Right hindlimb (tissue), 1 donor: ENCODE measurements around the gene LAMA5.

Source experiments
- DNase-seq: peaks from one replicate; pipeline ENCODE4 v3.0.0-alpha.2; 2018

Gene LAMA5, protein sequence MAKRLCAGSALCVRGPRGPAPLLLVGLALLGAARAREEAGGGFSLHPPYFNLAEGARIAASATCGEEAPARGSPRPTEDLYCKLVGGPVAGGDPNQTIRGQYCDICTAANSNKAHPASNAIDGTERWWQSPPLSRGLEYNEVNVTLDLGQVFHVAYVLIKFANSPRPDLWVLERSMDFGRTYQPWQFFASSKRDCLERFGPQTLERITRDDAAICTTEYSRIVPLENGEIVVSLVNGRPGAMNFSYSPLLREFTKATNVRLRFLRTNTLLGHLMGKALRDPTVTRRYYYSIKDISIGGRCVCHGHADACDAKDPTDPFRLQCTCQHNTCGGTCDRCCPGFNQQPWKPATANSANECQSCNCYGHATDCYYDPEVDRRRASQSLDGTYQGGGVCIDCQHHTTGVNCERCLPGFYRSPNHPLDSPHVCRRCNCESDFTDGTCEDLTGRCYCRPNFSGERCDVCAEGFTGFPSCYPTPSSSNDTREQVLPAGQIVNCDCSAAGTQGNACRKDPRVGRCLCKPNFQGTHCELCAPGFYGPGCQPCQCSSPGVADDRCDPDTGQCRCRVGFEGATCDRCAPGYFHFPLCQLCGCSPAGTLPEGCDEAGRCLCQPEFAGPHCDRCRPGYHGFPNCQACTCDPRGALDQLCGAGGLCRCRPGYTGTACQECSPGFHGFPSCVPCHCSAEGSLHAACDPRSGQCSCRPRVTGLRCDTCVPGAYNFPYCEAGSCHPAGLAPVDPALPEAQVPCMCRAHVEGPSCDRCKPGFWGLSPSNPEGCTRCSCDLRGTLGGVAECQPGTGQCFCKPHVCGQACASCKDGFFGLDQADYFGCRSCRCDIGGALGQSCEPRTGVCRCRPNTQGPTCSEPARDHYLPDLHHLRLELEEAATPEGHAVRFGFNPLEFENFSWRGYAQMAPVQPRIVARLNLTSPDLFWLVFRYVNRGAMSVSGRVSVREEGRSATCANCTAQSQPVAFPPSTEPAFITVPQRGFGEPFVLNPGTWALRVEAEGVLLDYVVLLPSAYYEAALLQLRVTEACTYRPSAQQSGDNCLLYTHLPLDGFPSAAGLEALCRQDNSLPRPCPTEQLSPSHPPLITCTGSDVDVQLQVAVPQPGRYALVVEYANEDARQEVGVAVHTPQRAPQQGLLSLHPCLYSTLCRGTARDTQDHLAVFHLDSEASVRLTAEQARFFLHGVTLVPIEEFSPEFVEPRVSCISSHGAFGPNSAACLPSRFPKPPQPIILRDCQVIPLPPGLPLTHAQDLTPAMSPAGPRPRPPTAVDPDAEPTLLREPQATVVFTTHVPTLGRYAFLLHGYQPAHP (N-terminal part only)

DNA sequence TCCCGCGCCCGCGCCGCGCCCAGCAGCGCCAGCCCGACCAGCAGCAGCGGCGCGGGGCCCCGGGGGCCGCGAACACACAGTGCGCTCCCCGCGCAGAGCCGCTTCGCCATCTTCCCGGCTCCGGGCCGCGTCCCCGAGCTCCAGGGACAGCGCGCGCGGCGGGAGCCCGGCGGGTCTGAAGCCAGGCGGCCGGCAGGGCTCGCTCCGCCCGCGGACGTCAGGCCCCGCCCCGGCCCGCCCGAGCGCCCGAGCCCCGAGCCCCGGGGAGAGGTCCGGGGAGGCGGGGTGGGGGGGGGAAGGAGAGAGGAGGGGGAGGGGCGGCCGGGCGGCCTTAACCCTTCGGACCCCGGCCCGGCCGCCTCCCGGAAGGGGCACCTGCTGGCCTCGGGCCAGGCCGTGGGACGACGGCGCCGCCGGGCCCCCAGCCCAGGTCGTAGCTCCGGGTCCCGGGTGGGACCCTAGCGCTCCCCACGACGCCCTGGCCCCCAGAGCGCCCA, at the start of gene LAMA5:
LAMA5 (minus strand) TSS at position 177 of the 497 bp plus-strand sequence; CDS start at position 110, 67 bp downstream.
- peak; percentile 47 for DNase-seq

DNA sequence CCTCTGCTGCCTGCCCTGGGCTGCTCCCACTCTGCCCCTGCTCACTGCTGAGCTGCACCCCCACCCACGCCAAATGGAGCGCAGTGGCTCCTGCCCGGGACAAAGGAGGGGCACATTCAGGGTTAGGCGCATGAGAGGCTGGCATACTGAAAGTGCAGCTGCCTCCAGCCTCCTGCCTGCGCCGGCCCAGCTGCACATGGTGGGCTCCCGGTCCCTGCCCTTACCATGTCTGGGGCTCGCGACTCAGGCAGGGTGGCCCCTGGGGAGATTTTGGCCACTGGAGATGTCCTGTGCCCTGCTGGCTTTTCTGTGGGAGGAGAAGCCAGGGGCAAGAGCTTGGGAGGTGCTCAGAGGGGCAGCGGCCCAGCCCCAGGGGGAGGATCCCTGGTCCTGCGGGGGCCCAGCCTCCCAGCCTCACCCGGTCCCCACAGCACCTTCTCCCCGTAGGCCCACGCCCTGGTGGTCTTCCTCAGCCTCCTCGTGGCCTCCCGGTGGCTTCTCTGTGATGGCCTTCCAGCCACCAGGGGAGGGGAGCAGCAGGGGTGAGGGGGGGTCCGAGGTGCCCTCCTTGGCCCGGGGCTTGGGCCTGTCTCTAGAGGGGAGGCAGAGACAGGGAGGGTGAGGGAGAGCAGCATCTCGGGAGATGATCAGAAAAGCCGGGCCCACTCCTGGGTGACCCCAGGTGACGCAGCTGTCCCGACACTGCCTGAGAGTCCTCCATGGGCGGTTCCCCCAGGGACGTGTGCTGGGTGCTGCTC, 48.4 kb upstream of the LAMA5 start:
- no peak for DNase-seq

DNA sequence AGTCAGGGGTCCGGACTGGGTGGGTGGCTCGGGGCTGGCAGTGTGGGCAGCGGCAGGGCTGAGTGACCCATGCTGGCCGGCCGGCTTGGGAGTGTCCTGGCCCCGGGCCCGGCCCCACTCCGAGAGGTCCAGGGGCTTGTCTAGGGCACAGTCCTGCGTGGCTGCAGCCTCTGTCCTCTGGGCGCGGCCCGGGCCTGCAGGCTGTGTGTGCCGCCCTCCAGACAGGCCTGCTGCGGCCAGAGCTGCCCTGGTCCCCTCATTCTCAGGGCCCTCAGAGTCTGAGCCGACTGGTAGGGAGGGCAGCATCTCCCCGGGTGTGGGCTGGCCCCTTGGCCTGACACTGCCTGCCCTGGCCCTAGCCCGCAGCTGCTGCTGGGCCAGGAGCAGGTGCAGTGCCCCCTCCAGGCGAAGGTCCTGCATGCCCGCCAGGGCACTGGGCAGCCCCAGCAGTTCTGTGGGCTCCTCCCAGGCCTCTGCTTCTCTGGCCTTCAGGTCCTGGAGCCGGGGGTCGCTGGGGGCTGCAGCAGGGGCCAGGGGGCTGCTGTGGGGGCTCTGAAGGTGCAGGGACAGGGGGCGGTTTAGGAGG, 46.9 kb upstream of the LAMA5 start:
- no peak for DNase-seq

DNA sequence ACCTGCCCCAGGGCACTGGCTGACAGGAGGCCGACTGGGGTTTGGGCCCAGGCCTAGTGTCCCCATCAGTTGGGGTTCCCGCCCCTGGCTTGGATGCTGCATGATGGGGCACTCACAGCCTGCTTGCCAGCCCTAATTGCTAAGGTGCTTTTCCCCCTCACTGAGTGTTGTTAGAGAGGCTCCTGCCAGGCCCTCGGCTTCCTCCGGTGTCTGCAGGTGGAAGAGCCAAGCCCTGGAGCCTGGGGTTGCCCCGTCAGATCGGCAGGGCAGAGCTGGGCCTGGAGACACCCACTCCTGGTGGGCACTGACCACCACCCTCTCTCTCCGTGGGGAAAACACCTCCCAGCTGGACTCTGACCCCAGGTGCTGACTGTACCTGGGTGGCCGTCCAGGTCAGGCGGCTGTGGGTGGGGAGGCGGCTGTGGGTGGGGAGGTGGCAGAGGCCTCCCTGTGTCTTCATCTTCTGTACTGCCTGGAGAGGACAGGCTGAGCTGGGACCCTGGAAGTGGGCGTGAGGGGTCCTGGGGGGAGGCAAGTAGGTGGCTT, 46.0 kb upstream of the LAMA5 start:
- no peak for DNase-seq

DNA sequence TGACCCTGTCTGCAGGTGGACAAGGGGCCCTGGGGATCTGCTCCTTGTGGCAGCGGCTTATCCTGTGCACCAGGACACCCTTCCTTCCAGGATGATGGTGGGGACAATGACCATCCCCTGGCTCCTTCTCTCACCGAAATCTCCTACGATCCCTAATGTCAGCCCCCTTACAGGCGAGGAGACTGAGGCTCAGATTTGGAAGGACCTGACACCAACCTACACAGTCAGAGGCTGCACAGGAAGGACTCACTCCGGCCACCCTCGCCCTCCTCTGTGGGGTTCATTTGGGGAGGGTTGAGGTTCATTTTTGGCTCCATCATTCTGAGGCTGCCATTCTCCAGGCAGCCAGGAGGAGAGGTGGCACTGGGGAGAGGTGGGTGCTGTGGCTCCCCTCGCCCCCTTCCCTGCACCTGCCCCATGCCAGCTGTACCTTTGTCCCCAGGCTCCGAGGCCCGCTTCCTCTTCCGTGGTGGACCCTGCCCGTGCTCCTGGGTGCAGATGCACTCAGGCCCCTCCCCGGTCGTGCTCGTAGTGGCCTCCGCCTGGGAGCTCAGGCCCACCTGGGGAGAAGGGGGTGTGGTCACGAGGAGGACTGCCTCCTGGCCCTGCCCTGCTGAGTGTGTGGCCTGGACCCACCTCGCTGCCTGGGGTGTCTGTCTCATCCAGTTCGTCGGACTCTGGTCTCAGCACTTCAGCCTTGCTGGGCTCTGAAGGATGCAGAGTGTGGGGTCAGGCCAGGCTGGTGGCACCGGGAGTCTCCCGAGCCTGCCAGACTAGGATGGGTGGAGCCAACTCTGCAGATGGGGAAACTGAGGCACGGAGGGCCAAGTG, 45.3 kb upstream of the LAMA5 start:
- no peak for DNase-seq

DNA sequence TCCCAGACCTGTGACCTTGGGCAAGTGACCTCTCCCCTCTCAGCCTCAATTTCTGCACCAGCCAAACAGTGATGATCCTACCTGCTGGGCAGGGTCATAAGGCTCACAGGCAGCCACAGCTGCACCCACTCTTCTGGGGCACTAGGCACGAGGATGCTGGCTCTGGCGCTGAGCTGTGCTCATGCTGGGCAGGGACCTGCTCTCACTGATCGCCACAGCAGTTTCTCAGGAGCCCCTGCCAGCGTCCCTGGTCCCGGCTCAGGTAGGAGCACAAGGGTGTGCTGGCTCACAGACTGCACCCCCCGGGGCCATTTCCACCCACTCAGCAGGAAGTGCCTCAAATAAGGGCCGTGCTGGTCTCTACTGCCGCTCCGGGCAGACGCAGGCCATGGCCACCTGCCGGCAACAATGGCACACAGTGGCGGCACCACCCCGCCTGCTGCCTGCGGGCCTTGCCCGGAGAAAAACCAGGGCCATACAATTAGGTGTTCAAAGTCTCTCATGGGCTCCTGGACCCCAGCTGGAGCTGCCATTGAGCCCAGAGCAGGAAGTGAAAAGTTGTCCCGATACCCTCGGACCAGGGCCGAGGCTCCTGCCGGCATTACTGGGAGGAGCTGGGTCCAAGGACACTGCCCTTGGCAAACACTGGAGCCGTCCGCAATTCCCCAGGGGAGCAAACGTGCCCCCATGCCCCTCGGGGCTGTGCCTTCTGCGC, 44.5 kb upstream of the LAMA5 start:
- DNase-seq = no peak

DNA sequence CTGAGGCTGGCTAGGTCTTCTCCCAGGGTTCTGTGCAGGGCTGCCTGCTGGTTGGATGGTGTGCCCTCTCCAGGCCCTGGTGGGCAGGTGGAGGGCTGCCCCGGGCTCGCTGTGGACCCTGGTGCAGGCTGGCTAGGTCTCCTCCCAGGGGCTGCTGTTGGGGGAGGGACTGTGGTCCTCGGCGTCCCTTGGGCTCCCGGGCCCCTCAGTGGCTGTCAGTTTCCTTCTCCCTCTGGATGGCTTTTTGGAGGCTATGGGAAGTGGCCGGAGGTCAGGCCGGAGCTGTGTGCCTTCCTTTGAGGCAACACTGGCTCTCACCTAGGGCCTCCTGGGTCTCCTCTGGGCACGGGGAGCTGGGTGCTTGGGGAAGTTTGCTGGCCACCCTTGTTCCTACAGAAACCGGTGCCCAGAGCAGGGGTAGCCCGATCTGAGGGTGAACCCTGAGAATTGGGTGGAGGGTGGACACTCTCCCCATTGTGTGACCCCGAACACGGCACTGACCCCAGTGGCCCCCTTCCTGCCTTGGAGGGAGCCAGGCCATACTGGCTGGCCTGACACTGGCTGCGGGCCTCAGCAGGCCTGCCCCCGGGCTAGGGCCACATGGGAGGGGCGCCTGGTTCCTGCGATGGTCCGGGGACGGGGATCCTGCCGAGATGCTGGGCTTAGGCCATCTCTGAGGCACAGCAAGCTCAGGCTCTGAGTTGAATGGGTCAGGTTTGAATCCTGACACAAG, 43.8 kb upstream of the LAMA5 start:
- DNase-seq = no peak

DNA sequence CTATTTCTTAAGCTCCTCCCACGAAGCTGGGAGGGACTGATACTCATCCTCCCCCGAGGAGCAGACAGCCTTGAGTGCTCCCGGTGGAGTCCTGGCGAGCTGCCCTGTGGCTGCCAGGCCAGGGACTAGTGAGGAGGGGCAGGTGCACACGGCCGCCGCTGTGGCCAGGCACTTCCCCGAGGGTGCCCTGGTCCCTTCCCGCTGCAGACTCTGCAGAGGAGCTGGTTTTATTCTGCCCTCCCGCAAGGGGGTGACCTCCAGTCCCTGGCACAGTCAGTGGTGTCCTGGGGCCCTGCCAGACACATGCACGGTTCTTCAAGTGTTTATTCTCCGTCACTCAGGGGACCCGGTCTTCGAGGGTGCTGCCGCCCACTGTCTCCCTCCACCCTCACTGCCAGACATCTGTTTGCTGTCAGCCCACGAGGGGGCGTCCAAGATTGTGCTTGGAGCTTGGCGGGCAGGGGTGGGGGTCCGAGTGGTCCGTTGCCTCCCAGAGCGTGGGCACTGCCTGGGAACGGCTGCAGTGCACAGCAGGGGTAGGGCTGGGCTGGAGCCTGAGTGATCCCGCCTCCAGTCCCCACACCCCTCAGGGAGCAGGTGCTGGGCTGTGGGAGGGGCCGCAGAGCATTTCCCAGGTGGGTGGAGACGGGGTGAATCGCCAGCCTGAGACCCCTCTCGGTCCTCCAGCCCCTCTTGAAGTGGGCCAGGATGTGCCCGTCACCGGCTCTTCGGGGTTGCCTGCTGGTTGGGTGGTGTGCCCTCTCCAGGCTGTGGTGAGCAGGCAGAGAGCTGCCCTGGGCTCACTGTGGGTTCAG, 43.0 kb upstream of the LAMA5 start:
- DNase-seq = peak; percentile 52

DNA sequence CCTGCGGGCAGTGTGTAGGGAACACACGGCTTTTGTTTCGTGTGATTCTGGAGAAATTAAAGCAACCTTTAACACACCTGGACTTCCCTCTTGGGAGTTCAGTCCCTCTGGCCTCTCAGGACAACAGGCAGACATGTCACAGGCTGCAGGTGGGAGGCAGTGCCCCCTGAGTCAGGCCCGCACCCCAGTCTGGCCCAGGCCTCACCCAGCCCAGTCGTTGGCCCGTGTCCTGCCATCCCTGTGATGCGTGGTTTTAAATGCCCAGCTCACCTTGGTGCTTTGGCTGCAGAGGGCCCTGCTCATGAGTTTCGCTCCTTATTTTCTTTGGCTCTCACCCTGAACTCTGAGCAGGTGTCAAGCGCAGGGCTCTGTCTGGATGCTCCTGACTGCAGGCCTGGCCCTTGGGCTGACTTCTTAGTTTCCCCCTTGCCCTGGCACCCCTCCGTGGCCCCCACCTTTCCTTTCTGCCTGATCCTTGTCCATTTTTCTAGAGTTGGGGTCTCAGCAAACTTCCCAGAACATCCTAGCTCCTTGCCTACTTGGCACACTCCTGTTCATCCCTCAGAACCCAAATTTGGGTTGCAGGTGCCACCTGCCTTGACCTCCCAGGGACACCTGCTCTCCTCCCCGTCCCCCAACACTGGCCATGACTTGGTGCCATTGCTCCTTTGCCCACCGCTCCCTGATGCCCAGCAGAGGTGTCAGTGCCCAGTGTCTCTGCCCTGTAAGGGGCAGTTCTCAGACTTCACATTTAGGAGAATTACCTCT, 42.2 kb upstream of the LAMA5 start:
- no peak for DNase-seq

DNA sequence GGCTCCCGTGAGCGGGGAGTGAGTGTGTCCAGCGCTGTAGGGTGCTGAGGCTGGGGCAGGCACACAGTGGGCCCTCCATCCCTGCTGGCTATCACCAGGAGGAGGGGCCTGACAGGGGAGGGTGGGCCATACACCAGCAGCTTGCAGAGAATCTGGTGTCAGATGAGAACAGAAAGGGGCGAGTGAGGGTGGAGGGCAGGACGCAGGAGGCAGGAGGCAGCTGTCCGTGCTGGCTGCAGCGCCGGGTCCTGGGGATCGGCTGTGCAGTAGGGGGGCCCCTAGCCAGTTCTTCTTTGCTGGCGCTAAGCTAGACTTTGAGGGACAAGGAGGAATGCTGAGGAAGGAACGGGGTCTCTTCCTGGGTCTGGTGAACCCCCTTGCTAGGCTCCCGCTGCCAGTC, 41.5 kb upstream of the LAMA5 start:
- DNase-seq = no peak

DNA sequence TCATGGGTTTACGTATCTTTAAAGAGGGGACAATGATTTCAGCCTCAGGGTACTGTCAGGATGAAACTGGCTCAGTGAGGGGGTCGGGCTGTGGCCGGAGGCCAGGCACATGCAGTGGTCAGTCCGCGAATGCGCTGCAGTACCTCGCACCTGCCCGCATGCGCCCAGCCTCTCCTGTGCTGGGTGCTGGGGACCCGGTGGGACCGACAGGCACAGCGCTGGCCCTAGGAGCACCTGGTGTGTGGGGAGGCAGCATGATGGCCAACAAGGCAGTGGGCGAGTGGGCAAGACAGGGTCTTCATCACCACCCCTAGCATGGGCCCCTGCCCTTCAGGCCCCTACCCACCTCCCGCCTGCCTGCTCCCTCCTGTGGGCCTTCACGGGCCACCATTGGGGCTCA, 40.9 kb upstream of the LAMA5 start:
- no peak for DNase-seq

DNA sequence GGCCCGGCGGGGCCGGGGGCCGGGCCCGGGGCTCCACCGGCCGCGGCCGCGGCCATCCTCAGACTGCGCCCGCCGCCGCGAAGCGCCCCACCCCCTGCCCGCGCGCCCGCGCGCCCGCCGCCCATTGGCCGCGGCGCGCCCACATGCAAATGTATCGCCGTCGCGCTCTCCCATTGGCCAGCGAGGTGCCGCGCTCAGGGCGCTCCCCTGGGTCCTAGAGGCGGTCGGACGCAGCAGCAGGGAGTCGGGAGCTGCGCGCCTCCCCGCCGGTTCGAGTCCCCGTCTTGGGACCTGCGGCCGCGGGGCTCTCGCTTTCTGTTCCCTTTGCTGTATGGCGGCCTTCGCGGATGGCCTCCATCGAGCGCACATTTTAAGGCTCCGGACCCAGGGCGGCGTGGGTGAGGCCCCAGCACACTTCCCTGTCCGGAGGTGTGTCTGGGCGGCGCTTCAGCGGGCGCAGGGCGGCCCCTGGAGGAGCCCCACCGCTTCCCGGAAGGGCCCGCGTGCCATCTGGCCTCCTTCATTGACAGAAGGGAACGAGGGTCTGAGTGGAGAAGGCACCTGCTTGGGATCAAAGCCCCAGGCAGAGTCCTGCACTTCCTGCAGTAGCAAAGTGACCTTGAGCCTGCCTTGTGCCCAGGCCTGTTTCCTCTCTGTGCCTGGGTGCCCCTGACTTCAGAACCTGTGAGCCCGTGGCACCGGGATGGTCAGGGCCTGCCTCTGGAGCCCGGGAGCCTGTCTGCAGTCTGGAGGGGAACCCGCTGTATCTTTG, 40.3 kb upstream of the LAMA5 start, which contains the start of gene CABLES2:
CABLES2 (minus strand) TSS at position 65 of the 772 bp plus-strand sequence; CDS start at position 56, 9 bp downstream.
- DNase-seq = peak; percentile 97

DNA sequence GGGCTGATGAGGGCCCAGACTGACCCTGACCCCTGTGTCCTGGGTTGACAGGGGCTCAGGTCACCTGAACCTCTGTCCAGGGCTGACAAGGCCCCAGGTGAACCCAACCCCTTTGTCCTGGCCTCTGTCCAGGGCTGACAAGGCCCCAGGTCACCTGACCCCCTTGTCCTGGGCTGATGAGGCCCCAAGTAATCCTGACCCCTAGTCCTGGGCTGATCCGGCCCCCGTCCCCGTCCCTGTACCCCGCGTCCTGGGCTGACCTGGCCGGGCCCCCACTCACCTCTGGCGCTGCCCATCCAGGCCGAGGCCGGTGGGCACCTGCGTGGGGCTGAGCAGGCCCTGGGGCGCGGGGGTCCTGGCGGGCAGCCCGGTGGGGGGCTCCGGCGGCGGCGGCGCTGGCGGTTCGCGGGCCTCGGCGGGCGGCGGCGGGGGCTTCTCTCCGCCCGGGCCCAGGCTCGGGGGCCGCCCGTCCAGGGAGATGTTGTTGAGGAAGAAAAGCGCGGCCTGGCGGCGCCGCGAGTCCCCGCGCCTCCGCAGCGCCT, 39.6 kb upstream of the LAMA5 start:
- no peak for DNase-seq

DNA sequence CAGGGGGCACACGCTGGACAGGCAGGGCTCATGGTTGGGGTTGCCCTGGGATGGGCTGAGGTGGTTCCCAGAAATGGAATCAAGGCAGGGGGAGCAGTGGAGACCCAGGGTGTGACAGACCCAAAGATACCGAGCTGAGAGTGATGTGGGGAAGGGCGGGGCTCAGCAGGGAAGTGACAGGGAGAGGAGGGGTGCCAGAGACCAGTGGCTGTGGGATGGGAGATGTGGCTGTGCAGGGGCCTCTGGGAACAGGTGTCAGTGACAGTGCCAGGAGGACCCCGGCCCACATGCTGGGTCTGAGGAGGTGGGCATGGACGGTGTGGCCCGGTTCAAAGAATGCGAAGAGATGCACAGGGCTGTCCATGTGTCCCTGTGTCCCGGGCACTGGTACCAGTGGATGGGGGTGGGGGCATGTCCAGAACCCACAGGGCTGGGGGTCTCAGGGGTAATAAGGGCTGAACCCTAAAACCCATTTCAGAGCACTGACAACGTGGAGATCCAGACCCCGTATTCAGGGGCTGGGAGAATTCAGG, 38.9 kb upstream of the LAMA5 start:
- no peak for DNase-seq

DNA sequence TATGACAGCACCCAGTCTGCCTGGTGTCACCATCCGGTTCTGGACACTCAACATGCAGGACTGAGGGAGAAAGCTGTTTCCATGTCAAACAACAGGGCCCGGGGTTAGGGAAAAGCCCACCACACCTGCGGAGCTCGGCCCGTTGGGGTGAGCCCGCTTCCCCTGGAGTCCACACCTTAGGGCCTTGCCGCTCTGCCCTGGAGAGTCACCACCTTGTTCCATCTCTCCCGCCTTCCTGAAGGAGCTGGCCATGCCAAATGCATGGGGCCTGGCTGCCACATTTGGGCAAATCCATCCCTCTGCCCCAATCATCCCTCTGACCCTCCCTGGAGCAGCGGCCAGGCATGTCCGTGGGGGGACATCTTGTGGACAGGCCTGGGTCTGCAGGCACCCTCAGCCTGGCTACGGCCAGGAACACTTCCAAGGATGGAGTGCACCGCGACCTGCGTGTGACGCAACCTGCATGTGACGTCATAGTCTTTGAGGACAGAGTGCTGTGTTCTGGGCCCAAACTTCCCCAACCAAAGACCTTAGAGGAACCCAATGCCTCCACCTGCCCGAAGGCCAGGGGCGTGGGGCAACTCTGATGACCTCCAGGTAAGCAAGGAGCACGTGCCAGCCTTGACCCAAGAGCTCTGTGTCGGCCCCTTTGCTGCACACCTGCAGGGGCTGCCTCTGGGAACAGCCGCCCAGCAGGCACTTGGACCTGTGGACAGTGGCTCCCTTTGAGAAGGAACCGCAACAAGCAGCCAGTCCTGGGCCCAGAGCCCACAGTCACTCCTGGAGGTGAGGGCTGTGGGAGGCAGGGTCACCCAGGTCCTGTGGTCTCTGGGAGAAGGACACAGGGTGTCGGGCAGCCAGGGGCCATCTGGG, 38.2 kb upstream of the LAMA5 start:
- DNase-seq = no peak
